Activated CD4-positive, alpha-beta T cell treated with anti-CD3 and anti-CD28 coated beads for 4 hours (primary cell): Measurements from ENCODE around the gene CSF1R.

ENCODE experiments used
- DNase-seq, 2 donors: peaks; one replicate each; pipeline ENCODE4 v3.0.0-alpha.2; 2020

CSF1R gene

DNA sequence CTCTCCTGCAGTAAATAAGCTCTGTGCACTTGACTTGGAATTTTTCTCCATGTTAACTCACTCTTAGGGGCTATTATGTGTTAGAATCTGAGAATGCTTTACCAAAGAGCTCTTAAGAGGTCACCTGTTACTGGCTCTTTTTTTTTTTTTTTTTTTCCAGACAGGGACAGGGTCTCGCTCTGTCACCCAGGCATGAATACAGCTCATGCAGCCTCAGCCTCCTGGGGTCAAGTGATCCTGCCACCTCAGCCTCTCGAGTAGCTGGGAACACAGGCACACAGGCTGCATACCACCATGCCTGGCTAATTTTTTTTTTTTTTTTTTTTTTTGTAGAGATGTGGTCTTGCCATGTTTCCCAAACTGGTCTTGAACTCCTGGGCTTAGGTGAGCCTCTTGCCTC is 63.7 kb downstream of the CSF1R start:
- DNase-seq = no peak

DNA sequence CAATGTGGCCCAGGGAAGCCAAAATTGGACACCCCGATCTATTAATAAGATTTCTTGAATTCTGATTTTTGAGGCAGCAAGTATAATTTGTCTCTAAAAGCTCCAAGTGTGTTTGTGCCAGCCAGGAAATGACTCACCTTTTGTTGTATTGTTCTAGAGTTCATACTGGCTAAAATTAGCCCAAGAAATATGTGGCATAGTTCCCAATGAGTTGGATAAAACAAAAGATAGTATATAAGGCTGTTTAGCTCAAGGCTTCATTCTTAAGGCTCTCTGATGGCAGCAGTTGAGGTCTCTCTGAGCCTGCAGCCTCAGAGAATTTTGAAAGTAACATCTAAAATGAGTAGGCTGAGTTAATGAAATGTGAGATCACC is 64.2 kb downstream of the CSF1R start:
- DNase-seq = no peak

- no peak for DNase-seq
Measured at GRCh38 chr5:150021491-150022157, 64.7 kb downstream of the CSF1R start.

DNA sequence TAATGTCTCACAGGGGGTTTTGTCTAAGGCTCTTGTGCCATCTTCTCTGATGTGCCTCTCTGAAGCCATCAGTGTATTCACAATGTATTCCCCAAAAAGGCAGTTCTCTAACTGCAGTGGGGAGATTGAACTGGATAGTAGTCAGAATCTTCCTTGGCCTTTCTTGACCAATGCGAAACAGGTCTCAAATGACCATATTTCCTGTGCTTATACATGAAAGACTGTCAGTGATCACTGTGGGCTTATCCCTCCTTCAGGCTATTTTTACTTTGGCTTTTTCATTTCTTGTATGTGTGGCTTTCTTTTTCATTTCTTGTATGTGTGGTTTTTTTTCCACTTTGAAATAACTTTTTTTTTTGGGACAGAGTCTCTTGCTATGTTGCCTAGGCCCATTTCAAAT is 66.1 kb downstream of the CSF1R start:
- DNase-seq = no peak

GRCh38 chr5:150017226-150018005 is 68.9 kb downstream of the CSF1R start:
- no peak for DNase-seq

DNA sequence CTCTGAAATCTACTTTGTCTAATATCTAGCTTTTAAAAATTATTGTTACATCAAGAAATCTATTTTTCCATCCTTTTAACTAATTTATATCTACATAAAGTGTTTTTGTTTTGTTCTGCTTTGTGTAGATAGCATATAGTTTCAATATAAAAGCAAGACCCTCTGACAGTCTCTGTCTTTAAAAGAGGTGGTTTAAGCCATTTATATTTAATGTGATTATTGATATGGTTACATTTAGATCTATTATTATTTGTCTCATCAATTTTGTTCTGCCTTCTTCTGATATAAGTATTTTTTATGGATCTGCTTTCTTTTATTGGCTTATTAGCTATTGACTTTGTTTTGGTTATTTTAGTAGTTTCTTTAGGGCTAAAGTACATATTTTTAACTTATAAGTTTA is 69.8 kb downstream of the CSF1R start:
- no peak for DNase-seq

DNA sequence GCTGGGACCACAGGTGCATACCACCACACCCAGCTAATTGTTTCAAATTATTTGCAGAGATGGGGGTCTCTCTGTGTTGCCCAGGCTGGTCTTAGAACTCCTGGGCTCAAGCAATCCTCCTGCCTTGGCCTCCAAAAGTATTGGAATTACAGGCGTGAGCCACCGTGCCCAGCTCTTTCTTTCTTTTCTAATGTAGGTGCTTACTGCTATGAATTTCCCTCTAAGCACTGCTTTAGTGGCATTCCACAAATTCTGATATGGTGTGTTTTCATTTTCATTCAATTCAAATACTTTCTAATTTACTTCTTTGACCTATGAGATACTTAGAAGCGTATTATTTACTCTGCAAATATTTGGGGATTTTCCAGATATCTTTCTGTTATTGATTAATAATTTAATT is 70.9 kb downstream of the CSF1R start:
- DNase-seq = no peak

DNA sequence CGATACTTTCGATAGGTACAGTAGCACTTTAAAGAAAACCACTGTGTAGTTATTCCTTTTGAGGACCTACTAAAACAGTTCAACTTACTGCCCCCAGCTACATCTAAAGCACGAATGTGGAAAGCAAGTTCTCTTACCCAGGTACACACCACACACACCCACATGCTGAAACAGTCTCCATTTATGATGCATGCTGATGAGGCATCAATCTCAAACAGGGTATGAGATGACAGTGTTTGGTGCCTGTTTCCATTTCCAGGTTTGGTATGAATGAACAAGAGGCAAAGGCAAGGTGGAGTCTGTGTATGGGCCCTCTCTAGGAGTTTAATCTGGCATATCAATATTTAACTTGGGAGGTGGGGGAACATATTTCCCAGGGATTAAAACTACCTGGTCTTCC is 71.9 kb downstream of the CSF1R start:
- no peak for DNase-seq

- DNase-seq = no peak
Measured at GRCh38 chr5:150013931-150014330, 72.4 kb downstream of the CSF1R start.

DNA sequence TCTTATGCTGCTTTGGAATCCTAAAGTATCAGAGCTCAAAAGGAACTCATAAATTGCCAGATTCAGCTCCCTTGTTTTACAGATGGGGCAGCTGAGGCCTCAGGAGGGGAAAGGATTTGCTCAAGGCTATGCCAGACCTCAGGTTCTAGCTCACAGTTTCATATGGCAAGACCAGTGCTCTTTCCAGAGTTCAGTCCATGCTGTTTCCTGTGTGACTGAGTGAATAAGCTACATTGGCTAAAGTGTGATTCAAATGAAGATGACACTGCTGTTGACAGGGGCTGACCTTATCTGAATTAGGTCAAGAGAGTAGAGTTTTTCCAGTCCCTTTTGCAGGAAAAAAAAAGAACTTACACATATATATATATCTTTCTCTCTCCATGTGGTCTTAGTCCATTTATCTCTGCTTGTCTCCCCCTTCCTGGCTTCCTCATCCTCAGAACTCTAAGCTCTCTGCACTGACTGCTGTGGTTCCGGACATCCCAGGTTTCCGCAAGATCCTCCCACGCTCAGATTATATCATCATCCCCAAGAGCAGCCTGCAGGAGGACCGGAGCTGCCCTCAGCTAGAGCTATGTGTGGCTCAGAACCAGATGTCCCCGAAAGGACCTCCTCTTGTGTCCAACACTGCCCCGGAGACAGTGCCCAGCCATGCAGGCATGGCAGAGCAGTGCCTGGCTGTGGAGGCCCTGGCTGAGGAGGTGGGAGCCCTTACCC is 76.5 kb downstream of the CSF1R start:
- DNase-seq = no peak

DNA sequence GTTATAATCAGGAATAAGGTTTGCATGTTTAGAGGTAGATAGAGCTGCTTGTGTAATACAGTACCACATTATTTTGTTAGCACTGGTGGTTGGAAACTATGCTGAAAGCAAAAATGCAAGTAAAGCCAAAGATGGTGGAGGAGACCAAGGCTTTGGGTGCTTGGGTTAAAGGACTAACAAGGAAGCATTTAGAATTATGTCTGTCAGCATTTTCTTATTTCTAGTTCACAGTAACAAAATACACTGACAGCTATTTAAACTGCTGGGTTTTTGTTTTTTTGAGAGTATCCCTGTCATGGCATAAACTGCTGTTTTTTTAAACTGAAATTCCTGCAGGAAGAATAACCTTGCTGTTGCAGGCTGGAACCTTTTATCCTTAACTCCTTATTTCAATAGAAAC is 79.3 kb downstream of the CSF1R start:
- DNase-seq = no peak

DNA sequence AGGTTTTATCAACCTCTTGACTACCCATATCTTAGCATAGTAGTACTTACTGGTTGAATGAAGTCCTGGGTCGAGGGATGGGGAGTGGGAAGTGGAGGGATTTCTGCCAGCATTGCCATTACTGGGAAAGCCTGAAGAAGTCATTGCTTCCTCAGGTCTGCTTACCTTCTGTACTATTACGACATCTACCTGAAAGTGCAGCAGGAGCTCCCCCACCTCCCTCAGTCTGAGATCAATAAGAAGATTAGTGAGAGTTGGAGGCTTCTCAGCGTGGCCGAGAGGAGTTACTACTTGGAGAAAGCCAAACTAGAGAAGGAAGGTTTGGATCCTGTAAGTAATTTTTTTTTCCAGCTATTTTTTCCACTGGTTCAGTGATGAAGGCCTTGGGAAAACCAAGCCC is 80.0 kb downstream of the CSF1R start:
- DNase-seq = no peak
